ENCODE results near the gene ASTN2.

ASTN2 gene

GRCh38 chr9:117414906-117415331, at the start of gene ASTN2:
Gene ASTN2 (minus strand): TSS chr9:117415057. CDS start chr9:117414938, 119 bp downstream.
- peak; percentile 13 for DNase-seq (ENCODE audit: low read depth)

DNA sequence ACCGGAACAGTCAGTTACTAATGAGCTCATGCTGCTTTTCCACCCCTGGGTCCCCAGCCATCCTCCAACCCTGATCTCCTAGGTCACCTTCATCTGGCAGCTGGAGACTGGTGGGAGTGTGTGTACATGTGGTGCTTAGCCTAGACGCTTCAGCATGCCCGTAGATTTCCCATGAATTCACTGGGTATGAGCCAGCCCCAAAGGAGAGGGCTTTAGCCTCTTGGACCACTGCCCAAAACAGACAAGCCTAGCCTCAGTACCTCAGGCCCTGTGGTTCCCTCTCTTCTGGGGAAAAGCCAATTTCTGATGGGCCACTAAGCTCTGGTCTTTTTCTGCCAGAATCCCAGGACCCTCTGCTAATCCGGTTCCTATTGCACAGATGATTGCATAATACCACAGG, 48.0 kb upstream of the ASTN2 start:
- DNase-seq (ENCODE audit: low read depth) = no peak

GRCh38 chr9:117461386-117461785, 46.5 kb upstream of the ASTN2 start:
- DNase-seq (ENCODE audit: low read depth) = no peak

DNA sequence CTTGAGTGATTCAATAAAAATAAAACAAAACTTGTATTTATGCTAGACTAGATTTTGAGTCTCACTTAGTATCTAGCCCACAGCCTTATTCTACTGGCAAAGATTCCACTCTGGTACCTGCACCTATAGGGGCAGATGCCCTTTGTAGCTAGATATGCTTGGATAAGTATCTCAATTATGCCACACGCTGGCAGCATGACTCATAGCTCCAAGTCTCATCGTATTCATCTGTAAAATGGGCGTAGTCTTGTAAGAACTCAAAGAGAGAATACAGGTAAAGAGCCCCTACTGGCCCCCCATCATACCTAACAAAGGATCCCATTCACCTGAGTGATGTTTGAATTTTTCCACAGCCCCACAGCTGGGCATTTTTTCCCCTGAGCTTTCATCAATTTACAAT, 45.9 kb upstream of the ASTN2 start:
- DNase-seq (ENCODE audit: low read depth) = no peak

DNA sequence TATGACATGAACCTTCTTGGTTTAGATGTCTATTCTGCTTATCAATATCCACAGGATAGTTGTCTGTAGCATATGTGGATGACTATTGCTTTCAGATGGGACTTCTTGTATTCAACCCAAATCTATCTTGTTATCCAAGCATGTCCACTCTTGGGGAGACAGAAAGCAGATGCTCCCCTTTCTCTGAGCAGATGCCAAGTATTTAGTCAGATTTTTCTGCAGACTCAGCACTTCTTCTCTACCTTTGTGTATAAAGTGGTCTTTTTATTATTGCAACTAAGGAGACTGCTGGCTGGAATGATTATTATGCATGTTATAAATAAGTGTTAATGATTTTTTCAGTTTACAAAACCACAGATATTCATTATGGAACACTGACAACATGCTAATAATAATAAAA, 45.1 kb upstream of the ASTN2 start:
- no peak for DNase-seq (ENCODE audit: low read depth)

- DNase-seq (ENCODE audit: low read depth) = no peak
Measured at GRCh38 chr9:117458066-117458465, 43.2 kb upstream of the ASTN2 start.

DNA sequence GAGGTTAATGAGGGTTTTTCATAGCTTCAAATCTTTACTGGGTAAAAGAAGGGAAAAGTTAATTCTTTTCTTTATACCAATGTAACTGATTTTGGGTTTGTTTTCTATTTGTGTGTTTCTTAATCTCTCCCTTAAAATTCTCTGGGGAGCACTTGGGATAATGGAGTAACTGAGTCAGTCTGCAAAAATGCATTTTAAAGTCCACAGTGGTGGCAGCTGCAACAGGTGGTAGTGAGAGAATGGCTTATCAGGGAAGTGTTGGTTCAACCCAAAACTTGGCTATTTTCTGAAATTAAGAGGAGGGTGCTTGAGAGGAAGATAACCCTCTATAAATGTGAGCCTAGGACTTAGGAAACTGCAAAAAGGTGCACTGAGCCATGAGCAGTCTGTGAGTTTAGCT, 39.9 kb upstream of the ASTN2 start:
- DNase-seq (ENCODE audit: low read depth) = no peak

DNA sequence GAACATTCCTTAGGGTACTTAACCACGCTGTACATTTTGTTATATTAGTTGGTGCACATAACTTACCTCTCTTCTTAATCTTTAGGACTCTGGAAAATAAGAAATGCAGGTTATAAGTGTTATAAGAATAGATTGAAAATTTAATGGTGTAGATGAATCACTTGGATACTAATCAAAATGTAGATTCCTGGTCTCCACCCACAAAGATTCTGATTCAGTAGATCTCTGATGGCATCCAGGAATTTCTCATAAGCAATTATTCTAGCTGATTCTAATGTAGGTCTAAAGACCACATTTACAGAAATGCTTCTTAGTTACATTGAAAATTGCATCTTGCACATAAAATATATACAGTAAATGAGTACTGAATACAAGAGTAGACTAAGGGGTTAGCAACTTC, 38.9 kb upstream of the ASTN2 start:
- DNase-seq (ENCODE audit: low read depth) = no peak

- DNase-seq (ENCODE audit: low read depth) = no peak
Measured at GRCh38 chr9:117451311-117451710, 36.5 kb upstream of the ASTN2 start.

GRCh38 chr9:117448066-117448465, 33.2 kb upstream of the ASTN2 start:
- DNase-seq (ENCODE audit: low read depth) = peak; percentile 2

DNA sequence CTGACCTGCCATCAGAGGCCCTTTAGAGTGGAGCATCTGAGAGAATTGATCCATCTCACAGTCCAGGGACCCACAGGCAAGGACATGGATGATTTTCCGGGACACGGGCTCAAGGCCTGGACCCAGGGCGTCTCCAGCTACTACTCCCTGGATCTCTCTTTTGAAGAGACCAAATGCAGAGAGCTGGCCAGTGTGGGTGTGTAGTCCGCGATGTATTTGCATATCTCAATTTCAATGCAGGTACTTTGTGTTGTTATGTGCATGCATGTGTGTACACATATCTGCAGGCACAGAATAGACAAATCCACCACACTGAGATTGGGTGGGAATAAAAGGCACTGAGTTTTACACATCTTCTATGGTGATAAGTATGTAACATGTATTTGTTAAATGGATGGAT, 30.8 kb upstream of the ASTN2 start:
- no peak for DNase-seq (ENCODE audit: low read depth)

DNA sequence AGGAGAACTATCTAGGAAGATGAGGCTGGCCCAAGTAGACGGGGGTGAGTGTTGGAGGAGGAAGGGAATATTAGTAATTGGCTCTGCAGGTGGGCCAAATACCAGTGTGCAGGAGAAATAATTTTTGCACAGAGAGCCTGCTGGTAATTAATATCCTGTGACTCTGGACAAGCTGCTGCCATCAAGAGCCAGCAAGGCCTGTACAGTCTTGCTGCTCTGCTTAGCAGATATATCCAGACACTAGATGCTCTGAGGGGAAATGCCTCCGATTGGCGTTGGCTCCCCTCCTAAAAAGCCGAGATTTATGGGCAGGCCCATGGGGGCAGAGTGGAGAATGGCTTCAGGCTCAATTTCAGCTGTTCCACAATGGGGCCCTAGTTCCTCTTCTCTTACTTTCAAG, 29.6 kb upstream of the ASTN2 start:
- DNase-seq (ENCODE audit: low read depth) = no peak

DNA sequence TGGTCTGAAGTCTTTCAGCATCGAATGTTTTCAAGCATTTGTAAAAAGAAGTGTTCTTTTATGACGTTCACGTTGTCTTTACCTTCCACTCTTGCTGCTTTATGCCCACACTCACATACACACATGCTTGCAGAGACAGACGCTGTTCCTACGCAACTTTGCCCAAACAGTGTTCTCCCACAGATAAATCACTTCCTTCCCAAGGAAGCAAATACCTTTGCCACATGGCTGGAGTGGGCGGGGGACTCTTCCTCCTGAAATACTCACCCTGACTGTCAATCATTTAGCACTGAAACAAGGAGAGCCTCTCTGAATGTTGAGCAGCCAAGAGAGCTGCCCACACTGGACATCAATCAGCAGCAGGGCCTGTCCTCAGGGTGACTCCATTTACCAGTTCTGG, 22.4 kb upstream of the ASTN2 start:
- no peak for DNase-seq (ENCODE audit: low read depth)

- no peak for DNase-seq (ENCODE audit: low read depth)
Measured at GRCh38 chr9:117435630-117436261, 20.9 kb upstream of the ASTN2 start.

DNA sequence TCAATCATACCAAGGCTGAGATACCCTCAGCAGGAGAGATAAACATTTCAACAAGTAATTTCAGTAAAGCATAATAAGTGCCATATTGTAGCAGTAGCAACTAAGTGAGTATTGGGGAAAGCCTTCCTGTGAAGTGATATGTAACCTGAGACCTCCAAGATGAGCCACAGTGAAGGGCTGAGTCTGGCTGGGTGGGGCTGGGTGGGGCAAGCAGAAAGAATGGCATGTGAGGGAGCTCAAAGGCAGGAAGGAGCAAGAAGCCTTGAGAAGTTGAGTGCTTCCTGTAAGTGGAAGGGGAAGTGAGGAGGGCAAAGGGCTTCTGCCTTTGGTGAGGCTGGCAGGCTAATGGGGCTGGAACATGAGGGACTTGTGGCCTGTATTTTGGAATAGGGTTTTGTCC, 19.7 kb upstream of the ASTN2 start:
- DNase-seq (ENCODE audit: low read depth) = no peak

DNA sequence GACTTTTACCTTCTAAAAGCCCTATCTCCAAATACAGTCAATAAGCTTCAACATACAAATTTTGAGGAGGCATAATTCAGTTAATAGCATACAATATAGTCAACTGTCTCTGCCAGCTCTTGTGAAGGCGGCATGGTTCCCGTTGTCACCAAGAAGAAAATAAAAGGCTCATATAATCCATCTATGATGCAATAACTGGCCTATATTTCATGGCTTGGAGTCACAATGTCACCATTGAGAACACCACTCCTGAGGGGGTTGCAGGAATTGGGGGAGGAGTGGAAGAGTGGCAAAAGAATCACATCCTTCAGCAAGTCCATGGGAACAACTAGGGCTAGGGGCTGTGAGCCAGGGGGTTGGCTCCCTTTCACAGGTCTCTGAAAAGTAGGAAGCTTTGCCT, 16.0 kb upstream of the ASTN2 start:
- no peak for DNase-seq (ENCODE audit: low read depth)

DNA sequence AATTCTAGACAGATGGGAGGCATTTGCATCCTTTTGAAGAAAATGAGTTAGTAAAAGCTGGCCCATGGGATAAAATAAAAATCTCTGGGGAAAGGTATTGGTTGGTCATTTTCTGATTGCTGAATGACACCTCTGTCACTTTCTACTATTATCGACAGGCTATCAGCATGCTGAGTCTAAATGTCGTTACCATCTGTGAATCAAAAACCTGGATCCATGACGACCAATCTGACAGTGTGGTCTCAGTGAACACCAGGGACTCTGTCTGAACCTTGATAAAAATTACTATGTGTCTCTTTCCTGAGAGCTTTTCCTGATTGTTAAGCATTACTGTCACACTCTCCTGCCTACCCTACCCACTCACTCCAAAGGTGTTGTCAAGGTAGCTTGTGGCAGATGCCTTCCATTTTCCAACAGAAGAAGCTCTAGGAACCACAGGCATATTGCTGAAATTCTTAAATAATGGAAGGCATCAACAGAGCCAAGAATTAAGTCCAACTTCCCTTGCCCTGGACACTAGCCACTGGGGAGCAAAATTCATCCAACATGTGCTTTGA, 12.6 kb upstream of the ASTN2 start:
- no peak for DNase-seq (ENCODE audit: low read depth)

GRCh38 chr9:117425566-117425965, 10.7 kb upstream of the ASTN2 start:
- DNase-seq (ENCODE audit: low read depth) = no peak

DNA sequence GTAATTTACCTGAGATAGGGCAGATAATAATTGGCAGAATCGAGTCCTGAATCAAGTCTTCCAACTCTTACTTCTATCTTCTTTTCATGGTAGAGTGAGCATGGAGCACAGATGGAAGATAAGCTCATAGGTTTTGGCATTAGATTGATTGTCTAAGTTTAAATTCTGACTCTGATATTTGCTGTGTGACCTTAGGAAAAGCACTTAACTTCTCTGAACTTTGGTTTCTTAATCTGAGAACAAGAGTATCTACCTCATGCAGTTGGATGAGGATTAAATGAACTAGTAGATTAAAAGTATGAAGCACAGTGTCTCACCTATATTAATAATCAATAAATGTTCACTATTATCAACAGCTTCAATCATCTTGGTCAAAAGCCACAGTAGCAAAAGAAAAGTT, 9.4 kb upstream of the ASTN2 start:
- DNase-seq (ENCODE audit: low read depth) = no peak

DNA sequence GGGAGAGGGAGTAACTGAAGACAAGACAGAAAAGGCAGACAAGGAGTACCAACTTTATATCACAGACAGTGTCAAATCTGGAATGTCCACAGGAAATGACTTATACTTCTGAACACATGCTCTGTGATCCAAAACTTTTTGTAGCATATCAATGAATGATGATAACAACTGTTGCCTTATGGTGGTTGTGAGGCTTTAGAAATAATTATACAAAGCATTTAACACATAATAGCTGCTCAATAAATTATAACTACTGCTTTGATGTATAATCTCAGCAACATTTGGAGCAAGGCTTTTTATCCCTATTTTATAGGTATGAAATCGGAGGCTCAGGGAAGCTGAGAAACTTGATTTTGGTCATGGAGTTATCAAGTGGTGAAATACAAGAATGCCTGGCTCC, 3.3 kb upstream of the ASTN2 start:
- no peak for DNase-seq (ENCODE audit: low read depth)

DNA sequence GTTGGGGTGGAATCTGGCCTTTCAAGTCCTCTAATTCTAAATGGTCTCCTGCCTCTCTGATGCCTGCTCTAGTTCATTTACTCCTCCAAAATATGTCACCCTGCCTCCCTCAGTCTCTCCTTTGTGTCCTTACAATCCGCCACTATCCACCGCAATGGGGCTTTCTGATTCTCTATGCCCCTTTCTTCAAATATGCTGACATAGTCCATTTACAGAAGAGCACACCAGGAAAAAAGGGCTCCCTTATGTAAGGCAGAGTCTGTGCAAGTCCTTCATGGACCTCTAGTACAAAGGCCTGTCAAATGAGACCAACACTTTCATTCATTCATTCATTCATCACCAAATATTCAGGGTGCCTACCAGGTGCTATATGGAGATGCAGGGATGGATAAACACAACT, 2.0 kb upstream of the ASTN2 start:
- DNase-seq (ENCODE audit: low read depth) = no peak

DNA sequence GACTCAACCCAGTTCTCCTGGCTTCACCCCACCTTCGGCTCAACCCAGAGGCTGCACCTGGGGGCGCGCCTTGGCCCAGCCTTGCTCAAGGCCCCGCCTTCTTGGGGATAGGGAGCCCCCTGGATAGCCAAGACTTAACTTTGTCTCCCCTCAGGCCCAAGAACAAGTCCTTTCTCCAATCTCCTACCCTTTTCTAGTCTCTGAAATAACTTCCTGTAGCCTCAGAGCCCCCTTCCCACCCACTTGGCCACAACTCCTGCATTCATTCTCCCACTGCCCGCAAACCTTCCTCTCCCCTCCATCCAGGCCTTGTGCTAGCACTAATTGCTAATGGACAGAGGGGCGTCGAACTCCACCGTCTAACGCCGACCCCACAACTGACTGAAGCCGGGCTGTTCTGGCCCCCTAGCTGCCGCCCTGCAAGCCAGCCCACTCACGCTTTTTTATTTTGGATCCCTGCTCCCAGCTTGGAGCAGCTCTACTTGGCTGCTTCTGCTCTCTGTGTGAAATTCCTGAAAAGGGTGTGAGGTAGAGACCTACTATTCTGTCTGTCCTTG, 579 bp upstream of the ASTN2 start:
- no peak for DNase-seq (ENCODE audit: low read depth)

DNA sequence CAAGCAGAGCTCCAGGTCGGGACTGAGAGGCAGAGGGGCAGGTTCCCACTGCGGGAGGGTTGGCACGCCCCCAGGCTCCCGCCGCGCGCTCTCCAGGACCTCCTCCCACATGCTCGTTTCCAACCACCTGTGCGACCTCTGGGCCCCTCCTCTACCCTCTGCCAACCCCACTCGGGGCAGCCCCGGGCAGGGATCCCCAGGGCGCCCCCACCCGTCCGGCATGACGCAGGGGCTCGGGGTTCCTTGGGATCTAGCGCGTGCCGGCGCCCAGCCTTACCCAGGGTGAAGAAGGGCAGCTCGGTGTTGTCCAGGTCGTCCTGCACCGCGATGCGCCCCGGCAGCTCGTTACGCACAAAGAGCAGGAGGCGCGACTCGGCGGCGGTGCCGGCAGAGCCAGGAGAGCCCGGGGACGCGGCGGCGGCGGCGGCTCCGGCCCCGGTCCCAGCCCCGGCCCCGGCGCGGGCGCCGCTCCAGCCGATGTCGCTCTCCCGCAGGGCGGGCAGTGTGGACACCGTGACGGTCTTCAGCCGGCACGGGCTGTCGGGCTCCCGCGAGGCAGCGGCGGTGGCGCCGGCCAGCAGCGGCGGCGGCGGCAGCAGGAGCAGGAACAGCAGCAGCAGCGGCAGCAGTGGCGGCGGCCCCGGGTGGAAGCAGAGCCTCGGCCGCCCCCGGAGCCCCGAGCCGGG, 494 bp downstream of the ASTN2 start:
- DNase-seq (ENCODE audit: low read depth) = peak; percentile 17
